K562 (cell line): ENCODE data around the gene ZNF350. TPM values are rescaled to one million over a fixed set of nuclear protein-coding genes. Genes with fewer than 3 reads are reported as not detected.
A peak's percentile ranks its signal among the peaks of the same experiment; 100 is the strongest.

ENCODE experiments used
- ATF3 ChIP-seq, 2 experiments: fragments of 450-650 bp in 1 of 2; sonication (generic) in 1 of 2; formaldehyde crosslinking in 1 of 2; IDR thresholded peaks in 1 of 2; conservative IDR thresholded peaks in 1 of 2; 2 replicates each; pipeline versions ENCODE4 v1.6.1 to v1.8.1; 2016 to 2023; ENCODE audit warnings: mild to moderate bottlenecking in 2 of 2, moderate library complexity in 2 of 2, inconsistent platforms in 1 of 2, missing genetic modification reagents in 1 of 2
- ETS2 ChIP-seq: IDR thresholded peaks from 2 replicates; pipeline ENCODE4 v1.6.1; 2016; ENCODE audit warnings: borderline replicate concordance, missing genetic modification characterization, mild to moderate bottlenecking, moderate library complexity, missing compliant biosample characterization; ENCODE audit not compliant: poor library complexity, severe bottlenecking
- FOXA1 ChIP-seq: fragments of 450-650 bp; IDR thresholded peaks from 2 replicates; pipeline ENCODE4 v1.6.1; 2016; ENCODE audit warnings: mild to moderate bottlenecking, borderline replicate concordance
- FOXK2 ChIP-seq, 2 experiments: fragments of 450-650 bp; IDR thresholded peaks in 1 of 2; conservative IDR thresholded peaks in 1 of 2; 2 replicates each; pipeline ENCODE4 v1.6.1; 2016; ENCODE audit warnings: low read depth in 2 of 2, mild to moderate bottlenecking in 1 of 2
- KAT2B ChIP-seq: IDR thresholded peaks from one replicate; pipeline ENCODE4 v1.6.1; 2012; ENCODE audit warnings: low read depth, mild to moderate bottlenecking, control low read depth, inconsistent platforms, low read length, moderate library complexity
- KDM5B ChIP-seq: fragments of 200-600 bp; sonication (generic); IDR thresholded peaks from 2 replicates; pipeline ENCODE4 v1.6.1; 2012; ENCODE audit warnings: low read depth, mild to moderate bottlenecking, moderate library complexity, low read length, control low read depth, inconsistent platforms; ENCODE audit not compliant: insufficient replicate concordance
- KLF1 ChIP-seq: fragments of 450-650 bp; IDR thresholded peaks from 2 replicates; pipeline ENCODE4 v1.6.1; 2016; ENCODE audit warnings: missing genetic modification characterization, missing compliant biosample characterization
- MXI1 ChIP-seq: IDR thresholded peaks from 2 replicates; pipeline ENCODE4 v1.6.1; 2011; ENCODE audit warnings: low read depth, mild to moderate bottlenecking, improper control_type of control experiment, low read length
- PPARD ChIP-seq: fragments of 250-450 bp; sonication (Bioruptor Pico); IDR thresholded peaks from 2 replicates; pipeline ENCODE4 v1.8.0; 2022; ENCODE audit warnings: inconsistent platforms, mild to moderate bottlenecking, moderate library complexity
- PRDM10 ChIP-seq: fragments of 450-650 bp; IDR thresholded peaks from 2 replicates; pipeline ENCODE4 v1.6.1; 2018; ENCODE audit not compliant: partially characterized antibody
- SP2 ChIP-seq: IDR thresholded peaks from 2 replicates; pipeline ENCODE4 v1.6.1; 2011; ENCODE audit warnings: mild to moderate bottlenecking, low read depth, low read length, moderate library complexity; ENCODE audit not compliant: poor library complexity, severe bottlenecking; ENCODE audit errors: extremely low read depth
- SREBF1 ChIP-seq: fragments of 150-350 bp; IDR thresholded peaks from 2 replicates; pipeline ENCODE4 v1.6.1; 2014; ENCODE audit warnings: antibody characterized with exemption, low read depth, low read length, borderline replicate concordance
- SUPT5H ChIP-seq: fragments of 450-650 bp; IDR thresholded peaks from 2 replicates; pipeline ENCODE4 v1.6.1; 2016
- ZNF24 ChIP-seq: fragments of 450-650 bp; IDR thresholded peaks from 2 replicates; pipeline ENCODE4 v1.6.1; 2016
- ZNF277 ChIP-seq: fragments of 250-450 bp; sonication (Bioruptor Pico); IDR thresholded peaks from 2 replicates; pipeline ENCODE4 v1.8.0; 2022; ENCODE audit warnings: inconsistent platforms, mild to moderate bottlenecking, moderate library complexity, borderline replicate concordance
- ZNF449 ChIP-seq: fragments of 250-450 bp; sonication (Bioruptor Pico); IDR thresholded peaks from 2 replicates; pipeline ENCODE4 v1.8.0; 2022; ENCODE audit warnings: moderate library complexity, mild to moderate bottlenecking, inconsistent platforms
- ZNF584 ChIP-seq: fragments of 200-800 bp; sonication (Bioruptor generic); IDR thresholded peaks from 2 replicates; pipeline ENCODE4 v1.6.1; 2016; ENCODE audit warnings: low read depth, mild to moderate bottlenecking, missing genetic modification characterization, missing compliant biosample characterization
- ZNF668 ChIP-seq: fragments of 250-450 bp; sonication (Bioruptor Pico); IDR thresholded peaks from 2 replicates; pipeline ENCODE4 v1.8.0; 2022; ENCODE audit warnings: mild to moderate bottlenecking, inconsistent platforms
- ZNF717 ChIP-seq: fragments of 250-450 bp; sonication (Bioruptor Pico); IDR thresholded peaks from 2 replicates; pipeline ENCODE4 v1.5.0; 2021
- polyA plus RNA-seq, 8 experiments: library from polyadenylated mRNA; depleted of rRNA in 4 of 8; stranded (reverse) in 5 of 8; unstranded in 3 of 8; fragments of >200 nt; fragmentation: Nextera tagmentation in 2 of 8; fragmentation: Illumina TruSeq in 1 of 8; extraction: Ambion mirVana in 2 of 8; extraction: Trizol in 1 of 8; gene quantifications; 2 replicates each; pipeline versions ENCODE4 v1.2.1 to v1.2.3, GENCODE V29; 2011 to 2014; ENCODE audit warnings: inconsistent platforms in 1 of 8, missing spikeins in 1 of 8
- total RNA-seq, 7 experiments: library from RNA; depleted of rRNA in 6 of 7; stranded (reverse); fragments of >200 nt in 6 of 7; fragmentation: Illumina TruSeq in 2 of 7; extraction: Trizol in 2 of 7; gene quantifications; 2 replicates each; pipeline versions ENCODE4 v1.2.1 to v1.2.3, GENCODE V29; 2011 to 2021; ENCODE audit warnings: low replicate concordance in 1 of 7

Gene ZNF350
- total and polyA plus RNA-seq, 9 of the 15 experiments (the other 6 are each of a cell fraction or from before 2014, with no cell fraction given) = 1.7 to 4.8 (median 2.9) TPM

- TF ChIP-seq ZNF277 (CRISPR knock-in tag) (no peak), KDM5B (no peak), ZNF668 (CRISPR knock-in tag) (no peak), ATF3 (IDR thresholded peaks at IDR 0.05) (peak; percentile 26; the same call in 1 of the 2 replicates), ATF3 (CRISPR knock-in tag; conservative IDR thresholded peaks at IDR 0.05) (peak; percentile 26; the same call in 1 of the 2 replicates), ZNF717 (CRISPR knock-in tag) (no peak), ETS2 (tag) (no peak), PPARD (CRISPR knock-in tag) (no peak), ZNF449 (CRISPR knock-in tag) (no peak), SUPT5H (peak; percentile 69), SREBF1 (no peak), KAT2B (no peak), ZNF584 (CRISPR knock-in tag) (no peak), ZNF24 (no peak), PRDM10 (peak; percentile 46), FOXK2 (conservative IDR thresholded peaks at IDR 0.05 in 1 of 2, IDR thresholded peaks at IDR 0.05 in 1 of 2; ENCODE audit: low read depth in 2 of 2) (no peak), SP2 (peak; percentile 11), MXI1 (no peak), FOXA1 (no peak), KLF1 (tag) (no peak)
These were observed 59.6 kb downstream of the ZNF350 start, which contains the start of gene ZNF613 (continued) for GRCh38 chr19:51926784-51927741.
